A549 (cell line): ENCODE results near the gene ACVR1. TPM values are rescaled to one million over a fixed set of nuclear protein-coding genes. Genes with fewer than 3 reads are reported as not detected.

Experiments
- ATAC-seq, 2 experiments: fragments of 200-7000 bp in 1 of 2; fragments of >200 bp in 1 of 2; cut with Nextera tagmentation in 1 of 2; cut with Tn5 transposase in 1 of 2; 3 replicates each; pipeline versions ENCODE4 v1.8.0 to v1.9.1; 2018 to 2020; ENCODE audit warnings: mild to moderate bottlenecking in 1 of 2, moderate library complexity in 1 of 2
- CTCF ChIA-PET: fragments of 300-600 bp; sonication (Branson Sonifier 250); formaldehyde crosslinking; extraction: SDS; loops from one replicate; lab custom pipeline; 2021; ENCODE audit warnings: antibody characterized with exemption, inconsistent platforms; lab: Yijun Ruan, JAX
- POLR2A ChIA-PET: fragments of 350-600 bp; formaldehyde crosslinking; extraction: SDS; loops from one replicate; lab custom pipeline; 2021; ENCODE audit warnings: antibody characterized with exemption, inconsistent platforms; lab: Yijun Ruan, JAX
- DNase-seq, 2 experiments: peaks; one replicate each; pipeline versions ENCODE4 v3.0.0 to v3.0.0-alpha.2; 2011 to 2016; ENCODE audit warnings: low read depth in 1 of 2, low spot score in 1 of 2
- FAIRE-seq: peaks from 2 replicates; lab custom pipeline; 2011; peaks lifted over from hg19 to GRCh38; lab: Jason Lieb, UNC
- H3K27ac ChIP-seq, 2 experiments: fragments of >200 bp; sonication (Bioruptor Twin); formaldehyde crosslinking; 3 replicates each; pipeline ENCODE4 v1.5.1; 2016 to 2017
- H3K4me1 ChIP-seq: fragments of >200 bp; sonication (Bioruptor Twin); formaldehyde crosslinking; 3 replicates; pipeline ENCODE4 v1.6.1; 2016
- H3K4me2 ChIP-seq: fragments of >200 bp; sonication (Bioruptor Twin); formaldehyde crosslinking; 3 replicates; pipeline ENCODE4 v1.6.1; 2016
- H3K4me3 ChIP-seq: fragments of >200 bp; sonication (Bioruptor Twin); formaldehyde crosslinking; 3 replicates; pipeline ENCODE4 v1.5.1; 2016
- H3K9me3 ChIP-seq: fragments of >200 bp; sonication (Bioruptor Twin); formaldehyde crosslinking; 3 replicates; pipeline ENCODE4 v1.6.1; 2016
- ATOH8 ChIP-seq: fragments of 250-450 bp; sonication (Bioruptor Pico); IDR thresholded peaks from 2 replicates; pipeline ENCODE4 v1.5.0; 2020; ENCODE audit warnings: low read depth, mild to moderate bottlenecking, moderate library complexity
- BCL3 ChIP-seq: fragments of >200 bp; sonication (Bioruptor Twin); formaldehyde crosslinking; IDR thresholded peaks from 3 replicates; pipeline ENCODE4 v1.6.1; 2016
- BHLHE40 ChIP-seq: IDR thresholded peaks from 2 replicates; pipeline ENCODE4 v1.6.1; 2012; ENCODE audit warnings: low read depth, low read length, inconsistent platforms
- CBX2 ChIP-seq: fragments of 200-600 bp; sonication (generic); IDR thresholded peaks from 2 replicates; pipeline ENCODE4 v1.6.1; 2016; ENCODE audit warnings: low read depth, mild to moderate bottlenecking, borderline replicate concordance
- CHD4 ChIP-seq: fragments of 200-600 bp; sonication (generic); IDR thresholded peaks from 2 replicates; pipeline ENCODE4 v1.6.1; 2016; ENCODE audit warnings: antibody characterized with exemption, mild to moderate bottlenecking, borderline replicate concordance
- E2F6 ChIP-seq: IDR thresholded peaks from 2 replicates; pipeline ENCODE4 v1.6.1; 2012; ENCODE audit warnings: low read depth, borderline replicate concordance
- EHF ChIP-seq: fragments of 250-450 bp; sonication (Bioruptor Pico); IDR thresholded peaks from 2 replicates; pipeline ENCODE4 v1.5.0; 2020; ENCODE audit warnings: mild to moderate bottlenecking
- EHMT2 ChIP-seq: fragments of 200-600 bp; sonication (generic); IDR thresholded peaks from 2 replicates; pipeline ENCODE4 v1.6.1; 2016; ENCODE audit warnings: antibody characterized with exemption, low read depth, mild to moderate bottlenecking, moderate library complexity
- EP300 ChIP-seq, 2 experiments: fragments of >200 bp; sonication (Bioruptor Twin); formaldehyde crosslinking; IDR thresholded peaks; 2 replicates in 1 of 2; 3 replicates in 1 of 2; pipeline ENCODE4 v1.6.1; 2016 to 2017
- FOSB ChIP-seq: fragments of 250-450 bp; sonication (Bioruptor Pico); IDR thresholded peaks from 2 replicates; pipeline ENCODE4 v1.5.0; 2020; ENCODE audit warnings: mild to moderate bottlenecking, moderate library complexity
- FOXS1 ChIP-seq: fragments of 250-450 bp; sonication (Bioruptor Pico); IDR thresholded peaks from 2 replicates; pipeline ENCODE4 v1.5.0; 2020; ENCODE audit warnings: mild to moderate bottlenecking, moderate library complexity
- GATA3 ChIP-seq: IDR thresholded peaks from 2 replicates; pipeline ENCODE4 v1.6.1; 2012; ENCODE audit warnings: borderline replicate concordance
- HOXB5 ChIP-seq: fragments of 250-450 bp; sonication (Bioruptor Pico); IDR thresholded peaks from 2 replicates; pipeline ENCODE4 v1.5.0; 2020; ENCODE audit warnings: mild to moderate bottlenecking, moderate library complexity
- KDM5A ChIP-seq: fragments of 200-600 bp; sonication (generic); IDR thresholded peaks from 2 replicates; pipeline ENCODE4 v1.6.1; 2016; ENCODE audit warnings: antibody characterized with exemption, mild to moderate bottlenecking
- MAZ ChIP-seq: fragments of 150-350 bp; IDR thresholded peaks from 2 replicates; pipeline ENCODE4 v1.6.1; 2014; ENCODE audit warnings: antibody characterized with exemption, low read depth, low read length, borderline replicate concordance
- MYC ChIP-seq: IDR thresholded peaks from 2 replicates; pipeline ENCODE4 v1.6.1; 2012; ENCODE audit warnings: mild to moderate bottlenecking, inconsistent platforms, low read length, improper control_type of control experiment, borderline replicate concordance
- NR3C1 ChIP-seq: fragments of >200 bp; sonication (Bioruptor Twin); formaldehyde crosslinking; IDR thresholded peaks from 3 replicates; pipeline ENCODE4 v1.6.1; 2017
- PHF8 ChIP-seq: fragments of 200-600 bp; sonication (generic); IDR thresholded peaks from 2 replicates; pipeline ENCODE4 v1.6.1; 2016; ENCODE audit warnings: low read depth, mild to moderate bottlenecking, antibody characterized with exemption, moderate library complexity, borderline replicate concordance
- RFX5 ChIP-seq: fragments of 450-650 bp; IDR thresholded peaks from 2 replicates; pipeline ENCODE4 v1.7.1; 2014; ENCODE audit warnings: antibody characterized with exemption, mild to moderate bottlenecking, moderate library complexity
- SMC3 ChIP-seq: fragments of >200 bp; sonication (Bioruptor Twin); formaldehyde crosslinking; IDR thresholded peaks from 3 replicates; pipeline ENCODE4 v1.6.1; 2018; ENCODE audit warnings: inconsistent platforms
- ZNF302 ChIP-seq: fragments of 250-450 bp; sonication (Bioruptor Pico); IDR thresholded peaks from 2 replicates; pipeline ENCODE4 v1.9.0; 2021; ENCODE audit warnings: inconsistent platforms, mild to moderate bottlenecking, moderate library complexity
- ZSCAN20 ChIP-seq: fragments of 250-450 bp; sonication (Bioruptor Pico); IDR thresholded peaks from 2 replicates; pipeline ENCODE4 v1.8.0; 2022; ENCODE audit warnings: mild to moderate bottlenecking, moderate library complexity
- WGBS: methylation state at CpG from one replicate; pipeline ENCODE4 v1.1.6; 2017; ENCODE audit errors: missing lambda C conversion rate; 5-methylcytosine and 5-hydroxymethylcytosine counted together
- polyA plus RNA-seq, 4 experiments: library from polyadenylated mRNA; depleted of rRNA in 3 of 4; stranded (reverse); fragments of >200 nt; fragmentation: RNase III in 1 of 4; extraction: RNeasy Plus Mini Kit Qiagen cat#74134 plus additional on column Dnase treatment in 1 of 4; gene quantifications; 2 replicates in 3 of 4; 3 replicates in 1 of 4; pipeline ENCODE4 v1.2.3, GENCODE V29; 2011 to 2017
- TF ChIP-seq, protein P1 (sequence below): fragments of >200 bp; sonication (Bioruptor Twin); formaldehyde crosslinking; IDR thresholded peaks from 2 replicates; pipeline ENCODE4 v1.6.1; 2016
- TF ChIP-seq, protein P2 (sequence below): fragments of 200-600 bp; sonication (generic); IDR thresholded peaks from 2 replicates; pipeline ENCODE4 v1.6.1; 2016; ENCODE audit warnings: antibody characterized with exemption, mild to moderate bottlenecking, moderate library complexity
- TF ChIP-seq, protein P3 (sequence below): fragments of >200 bp; sonication (Bioruptor Twin); formaldehyde crosslinking; IDR thresholded peaks from 3 replicates; pipeline ENCODE4 v1.5.1; 2016
- TF ChIP-seq, protein P4 (sequence below): fragments of 250-450 bp; sonication (Bioruptor Pico); IDR thresholded peaks from 2 replicates; pipeline ENCODE4 v1.5.0; 2021; ENCODE audit warnings: mild to moderate bottlenecking, moderate library complexity, borderline replicate concordance

Gene ACVR1
- polyA plus RNA-seq, 2 of the 4 experiments (the other 2 are of a cell fraction): 14.6 to 21.6 TPM

DNA sequence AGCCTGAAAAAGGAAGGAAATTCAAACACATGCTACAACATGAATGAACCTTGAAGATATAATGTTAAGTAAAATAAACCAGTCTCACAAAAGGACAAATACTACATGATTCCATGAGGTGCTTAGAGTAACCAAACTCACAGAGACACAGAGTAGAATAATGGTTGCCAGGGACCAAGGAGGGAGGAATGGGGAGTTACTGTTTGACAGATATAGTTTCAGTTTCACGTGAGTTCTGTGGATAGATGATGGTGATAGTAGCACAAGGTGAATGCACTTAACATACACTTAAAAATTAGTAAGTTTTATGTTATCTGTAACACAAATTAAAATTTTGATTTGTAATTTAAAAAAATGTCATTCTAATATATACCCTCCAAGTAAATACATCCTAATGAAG lies 140.6 kb downstream of the ACVR1 start:
- H3K4me1 ChIP-seq: no peaks in the 10 kb centered on the region
- CTCF ChIA-PET: no interaction called here
- no peak overlapping the region for H3K27ac ChIP-seq
- ATAC-seq: no peak
- H3K4me2 ChIP-seq: no peak overlapping the region
- no peak for FAIRE-seq
- no peak for DNase-seq
- H3K4me3 ChIP-seq: no peak overlapping the region
- 92% methylated on average over 1 of the region's 1 CpG for WGBS
- POLR2A ChIA-PET: no interaction called here
- no peaks in the 10 kb centered on the region for H3K9me3 ChIP-seq
- TF ChIP-seq KDM5A (no peak), FOSB (CRISPR knock-in tag) (no peak), BHLHE40 (no peak), FOXS1 (CRISPR knock-in tag) (no peak), MAZ (no peak), HOXB5 (CRISPR knock-in tag) (no peak), CHD4 (no peak), ATOH8 (no peak), CBX2 (no peak)
- TF ChIP-seq, protein P1, sequence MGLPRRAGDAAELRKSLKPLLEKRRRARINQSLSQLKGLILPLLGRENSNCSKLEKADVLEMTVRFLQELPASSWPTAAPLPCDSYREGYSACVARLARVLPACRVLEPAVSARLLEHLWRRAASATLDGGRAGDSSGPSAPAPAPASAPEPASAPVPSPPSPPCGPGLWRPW: no peak
- TF ChIP-seq, protein P2, sequence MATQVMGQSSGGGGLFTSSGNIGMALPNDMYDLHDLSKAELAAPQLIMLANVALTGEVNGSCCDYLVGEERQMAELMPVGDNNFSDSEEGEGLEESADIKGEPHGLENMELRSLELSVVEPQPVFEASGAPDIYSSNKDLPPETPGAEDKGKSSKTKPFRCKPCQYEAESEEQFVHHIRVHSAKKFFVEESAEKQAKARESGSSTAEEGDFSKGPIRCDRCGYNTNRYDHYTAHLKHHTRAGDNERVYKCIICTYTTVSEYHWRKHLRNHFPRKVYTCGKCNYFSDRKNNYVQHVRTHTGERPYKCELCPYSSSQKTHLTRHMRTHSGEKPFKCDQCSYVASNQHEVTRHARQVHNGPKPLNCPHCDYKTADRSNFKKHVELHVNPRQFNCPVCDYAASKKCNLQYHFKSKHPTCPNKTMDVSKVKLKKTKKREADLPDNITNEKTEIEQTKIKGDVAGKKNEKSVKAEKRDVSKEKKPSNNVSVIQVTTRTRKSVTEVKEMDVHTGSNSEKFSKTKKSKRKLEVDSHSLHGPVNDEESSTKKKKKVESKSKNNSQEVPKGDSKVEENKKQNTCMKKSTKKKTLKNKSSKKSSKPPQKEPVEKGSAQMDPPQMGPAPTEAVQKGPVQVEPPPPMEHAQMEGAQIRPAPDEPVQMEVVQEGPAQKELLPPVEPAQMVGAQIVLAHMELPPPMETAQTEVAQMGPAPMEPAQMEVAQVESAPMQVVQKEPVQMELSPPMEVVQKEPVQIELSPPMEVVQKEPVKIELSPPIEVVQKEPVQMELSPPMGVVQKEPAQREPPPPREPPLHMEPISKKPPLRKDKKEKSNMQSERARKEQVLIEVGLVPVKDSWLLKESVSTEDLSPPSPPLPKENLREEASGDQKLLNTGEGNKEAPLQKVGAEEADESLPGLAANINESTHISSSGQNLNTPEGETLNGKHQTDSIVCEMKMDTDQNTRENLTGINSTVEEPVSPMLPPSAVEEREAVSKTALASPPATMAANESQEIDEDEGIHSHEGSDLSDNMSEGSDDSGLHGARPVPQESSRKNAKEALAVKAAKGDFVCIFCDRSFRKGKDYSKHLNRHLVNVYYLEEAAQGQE: no peak

DNA sequence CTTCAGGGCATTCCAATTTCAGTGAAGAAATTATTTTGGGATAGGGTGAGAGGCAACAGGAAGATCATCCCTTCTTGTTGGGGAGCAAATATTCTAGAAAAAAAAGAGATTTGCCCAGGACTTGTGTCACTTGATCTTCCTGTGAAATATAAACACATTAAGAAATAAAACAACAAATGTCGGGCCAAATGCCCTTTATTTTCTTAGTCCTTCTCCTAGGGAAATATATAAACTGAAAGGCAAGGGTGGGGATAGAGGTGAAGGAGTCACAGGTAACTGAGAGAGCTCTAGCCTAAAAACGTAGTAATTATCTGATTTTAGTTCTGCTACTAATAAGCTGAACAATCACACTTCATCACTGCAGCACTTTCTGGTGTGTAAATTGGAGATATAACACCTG lies 142.9 kb downstream of the ACVR1 start:
- ChIA-PET POLR2A (no interaction called here), CTCF (no interaction called here)
- Histone ChIP-seq H3K9me3 (peaks cover 4% of the 10 kb centered on the region; the same call in 1 of the 3 replicates), H3K4me1 (no peaks in the 10 kb centered on the region), H3K4me2 (no peak overlapping the region), H3K27ac (no peak overlapping the region), H3K4me3 (no peak overlapping the region)
- no peak for ATAC-seq
- no peak for FAIRE-seq
- no peak for DNase-seq
- TF ChIP-seq, protein P3, sequence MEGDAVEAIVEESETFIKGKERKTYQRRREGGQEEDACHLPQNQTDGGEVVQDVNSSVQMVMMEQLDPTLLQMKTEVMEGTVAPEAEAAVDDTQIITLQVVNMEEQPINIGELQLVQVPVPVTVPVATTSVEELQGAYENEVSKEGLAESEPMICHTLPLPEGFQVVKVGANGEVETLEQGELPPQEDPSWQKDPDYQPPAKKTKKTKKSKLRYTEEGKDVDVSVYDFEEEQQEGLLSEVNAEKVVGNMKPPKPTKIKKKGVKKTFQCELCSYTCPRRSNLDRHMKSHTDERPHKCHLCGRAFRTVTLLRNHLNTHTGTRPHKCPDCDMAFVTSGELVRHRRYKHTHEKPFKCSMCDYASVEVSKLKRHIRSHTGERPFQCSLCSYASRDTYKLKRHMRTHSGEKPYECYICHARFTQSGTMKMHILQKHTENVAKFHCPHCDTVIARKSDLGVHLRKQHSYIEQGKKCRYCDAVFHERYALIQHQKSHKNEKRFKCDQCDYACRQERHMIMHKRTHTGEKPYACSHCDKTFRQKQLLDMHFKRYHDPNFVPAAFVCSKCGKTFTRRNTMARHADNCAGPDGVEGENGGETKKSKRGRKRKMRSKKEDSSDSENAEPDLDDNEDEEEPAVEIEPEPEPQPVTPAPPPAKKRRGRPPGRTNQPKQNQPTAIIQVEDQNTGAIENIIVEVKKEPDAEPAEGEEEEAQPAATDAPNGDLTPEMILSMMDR: no peak
- TF ChIP-seq PHF8 (no peak), GATA3 (no peak), NR3C1 (no peak), E2F6 (no peak), BCL3 (no peak), EHMT2 (no peak), EP300 (IDR thresholded peaks at IDR 0.05) (no peak), ZSCAN20 (CRISPR knock-in tag) (no peak), RFX5 (no peak), ZNF302 (no peak), SMC3 (no peak), EHF (CRISPR knock-in tag) (no peak), MAZ (no peak), MYC (no peak)
- TF ChIP-seq, protein P4, sequence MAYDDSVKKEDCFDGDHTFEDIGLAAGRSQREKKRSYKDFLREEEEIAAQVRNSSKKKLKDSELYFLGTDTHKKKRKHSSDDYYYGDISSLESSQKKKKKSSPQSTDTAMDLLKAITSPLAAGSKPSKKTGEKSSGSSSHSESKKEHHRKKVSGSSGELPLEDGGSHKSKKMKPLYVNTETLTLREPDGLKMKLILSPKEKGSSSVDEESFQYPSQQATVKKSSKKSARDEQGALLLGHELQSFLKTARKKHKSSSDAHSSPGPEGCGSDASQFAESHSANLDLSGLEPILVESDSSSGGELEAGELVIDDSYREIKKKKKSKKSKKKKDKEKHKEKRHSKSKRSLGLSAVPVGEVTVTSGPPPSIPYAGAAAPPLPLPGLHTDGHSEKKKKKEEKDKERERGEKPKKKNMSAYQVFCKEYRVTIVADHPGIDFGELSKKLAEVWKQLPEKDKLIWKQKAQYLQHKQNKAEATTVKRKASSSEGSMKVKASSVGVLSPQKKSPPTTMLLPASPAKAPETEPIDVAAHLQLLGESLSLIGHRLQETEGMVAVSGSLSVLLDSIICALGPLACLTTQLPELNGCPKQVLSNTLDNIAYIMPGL (CRISPR knock-in tag): no peak
- WGBS: 74% methylated on average over 2 of the region's 2 CpGs
